Mammary epithelial cell (primary cell): ENCODE data around the gene MAP2K6.

Experiments
- EZH2 ChIP-seq: IDR thresholded peaks from 2 replicates; pipeline ENCODE4 v1.6.1; 2012; ENCODE audit warnings: low read length, inconsistent platforms, borderline replicate concordance
- TF ChIP-seq, protein P1 (sequence below), 2 donors: IDR thresholded peaks in 1 of 2; conservative IDR thresholded peaks in 1 of 2; 2 replicates each; pipeline ENCODE4 v1.5.1; 2011 to 2012; ENCODE audit warnings: inconsistent platforms in 2 of 2, low read length in 2 of 2, mild to moderate bottlenecking in 2 of 2, control low read depth in 1 of 2, low read depth in 1 of 2; ENCODE audit not compliant: insufficient read depth in 1 of 2; ENCODE audit errors: extremely low read depth in 1 of 2

- TF ChIP-seq, protein P1, sequence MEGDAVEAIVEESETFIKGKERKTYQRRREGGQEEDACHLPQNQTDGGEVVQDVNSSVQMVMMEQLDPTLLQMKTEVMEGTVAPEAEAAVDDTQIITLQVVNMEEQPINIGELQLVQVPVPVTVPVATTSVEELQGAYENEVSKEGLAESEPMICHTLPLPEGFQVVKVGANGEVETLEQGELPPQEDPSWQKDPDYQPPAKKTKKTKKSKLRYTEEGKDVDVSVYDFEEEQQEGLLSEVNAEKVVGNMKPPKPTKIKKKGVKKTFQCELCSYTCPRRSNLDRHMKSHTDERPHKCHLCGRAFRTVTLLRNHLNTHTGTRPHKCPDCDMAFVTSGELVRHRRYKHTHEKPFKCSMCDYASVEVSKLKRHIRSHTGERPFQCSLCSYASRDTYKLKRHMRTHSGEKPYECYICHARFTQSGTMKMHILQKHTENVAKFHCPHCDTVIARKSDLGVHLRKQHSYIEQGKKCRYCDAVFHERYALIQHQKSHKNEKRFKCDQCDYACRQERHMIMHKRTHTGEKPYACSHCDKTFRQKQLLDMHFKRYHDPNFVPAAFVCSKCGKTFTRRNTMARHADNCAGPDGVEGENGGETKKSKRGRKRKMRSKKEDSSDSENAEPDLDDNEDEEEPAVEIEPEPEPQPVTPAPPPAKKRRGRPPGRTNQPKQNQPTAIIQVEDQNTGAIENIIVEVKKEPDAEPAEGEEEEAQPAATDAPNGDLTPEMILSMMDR (conservative IDR thresholded peaks at IDR 0.05 in 1 of 2, IDR thresholded peaks at IDR 0.05 in 1 of 2; ENCODE audit: extremely low read depth in 1 of 2, insufficient read depth in 1 of 2, low read depth in 1 of 2, low read length in 2 of 2): no peak
- TF ChIP-seq EZH2: no peak
Observed at GRCh38 chr17:69448431-69449102, 34.1 kb downstream of the MAP2K6 start.
